ENCODE measurements around the gene RGPD3.

RGPD3 gene

DNA sequence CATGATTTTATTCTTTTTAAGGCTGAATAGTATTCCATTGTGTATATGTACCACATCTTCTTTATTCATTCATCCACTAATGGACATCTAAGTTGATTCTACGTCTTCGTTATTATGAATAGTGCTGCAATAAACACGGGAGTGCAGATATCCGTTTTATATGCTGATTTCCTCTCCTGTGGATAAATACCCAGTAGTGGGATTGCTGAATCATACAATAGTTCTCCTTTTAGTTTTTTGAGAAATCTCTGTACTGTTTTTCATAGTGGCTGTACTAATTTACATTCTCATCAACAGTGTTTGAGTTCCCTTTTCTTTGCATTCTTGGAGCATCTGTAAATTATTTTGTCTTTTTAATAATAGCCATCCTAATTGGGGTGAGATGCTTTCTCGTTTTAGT, 114.5 kb downstream of the RGPD3 start:
- TF ChIP-seq, protein P1, sequence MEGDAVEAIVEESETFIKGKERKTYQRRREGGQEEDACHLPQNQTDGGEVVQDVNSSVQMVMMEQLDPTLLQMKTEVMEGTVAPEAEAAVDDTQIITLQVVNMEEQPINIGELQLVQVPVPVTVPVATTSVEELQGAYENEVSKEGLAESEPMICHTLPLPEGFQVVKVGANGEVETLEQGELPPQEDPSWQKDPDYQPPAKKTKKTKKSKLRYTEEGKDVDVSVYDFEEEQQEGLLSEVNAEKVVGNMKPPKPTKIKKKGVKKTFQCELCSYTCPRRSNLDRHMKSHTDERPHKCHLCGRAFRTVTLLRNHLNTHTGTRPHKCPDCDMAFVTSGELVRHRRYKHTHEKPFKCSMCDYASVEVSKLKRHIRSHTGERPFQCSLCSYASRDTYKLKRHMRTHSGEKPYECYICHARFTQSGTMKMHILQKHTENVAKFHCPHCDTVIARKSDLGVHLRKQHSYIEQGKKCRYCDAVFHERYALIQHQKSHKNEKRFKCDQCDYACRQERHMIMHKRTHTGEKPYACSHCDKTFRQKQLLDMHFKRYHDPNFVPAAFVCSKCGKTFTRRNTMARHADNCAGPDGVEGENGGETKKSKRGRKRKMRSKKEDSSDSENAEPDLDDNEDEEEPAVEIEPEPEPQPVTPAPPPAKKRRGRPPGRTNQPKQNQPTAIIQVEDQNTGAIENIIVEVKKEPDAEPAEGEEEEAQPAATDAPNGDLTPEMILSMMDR (IDR thresholded peaks at IDR 0.05; ENCODE audit: borderline replicate concordance, insufficient read depth, low read depth, low read length) = no peak

GRCh38 chr2:106350980-106351379, 117.2 kb downstream of the RGPD3 start:
- TF ChIP-seq, protein P1 (IDR thresholded peaks at IDR 0.05; ENCODE audit: borderline replicate concordance, insufficient read depth, low read depth, low read length) = no peak
- H3K4me3 ChIP-seq (ENCODE audit: low read depth, low read length) = no peak overlapping the region

More for the DNA sequence above, 114.5 kb downstream of the RGPD3 start:
- H3K4me3 ChIP-seq (ENCODE audit: low read depth, low read length) = no peak overlapping the region

DNA sequence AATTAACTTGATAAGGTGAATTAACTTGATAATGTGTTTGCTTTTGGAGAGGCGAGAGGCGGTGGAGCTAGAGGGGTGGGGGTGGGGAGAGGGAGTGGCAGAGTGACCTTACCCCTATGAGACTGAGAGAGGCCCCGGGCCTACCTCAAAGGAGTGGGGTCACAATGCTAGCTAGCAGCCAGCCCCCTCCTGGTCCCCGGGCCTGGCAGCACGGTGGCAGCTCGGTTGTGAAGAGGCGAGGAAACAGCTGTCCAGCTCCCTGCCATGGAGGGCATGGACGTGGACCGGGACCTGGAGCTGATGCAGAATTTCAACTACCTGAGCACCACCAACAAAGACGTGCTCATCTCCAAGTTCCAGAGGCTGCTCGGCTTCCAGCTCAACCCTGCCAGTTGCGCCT, 123.9 kb downstream of the RGPD3 start:
- TF ChIP-seq, protein P1 (IDR thresholded peaks at IDR 0.05; ENCODE audit: borderline replicate concordance, insufficient read depth, low read depth, low read length) = no peak
- H3K4me3 ChIP-seq (ENCODE audit: low read depth, low read length) = no peak overlapping the region

- H3K4me3 ChIP-seq (ENCODE audit: low read depth, low read length) = no peak overlapping the region
- TF ChIP-seq, protein P1 (IDR thresholded peaks at IDR 0.05; ENCODE audit: borderline replicate concordance, insufficient read depth, low read depth, low read length) = no peak
Measured at GRCh38 chr2:106343274-106343673, 124.9 kb downstream of the RGPD3 start.

DNA sequence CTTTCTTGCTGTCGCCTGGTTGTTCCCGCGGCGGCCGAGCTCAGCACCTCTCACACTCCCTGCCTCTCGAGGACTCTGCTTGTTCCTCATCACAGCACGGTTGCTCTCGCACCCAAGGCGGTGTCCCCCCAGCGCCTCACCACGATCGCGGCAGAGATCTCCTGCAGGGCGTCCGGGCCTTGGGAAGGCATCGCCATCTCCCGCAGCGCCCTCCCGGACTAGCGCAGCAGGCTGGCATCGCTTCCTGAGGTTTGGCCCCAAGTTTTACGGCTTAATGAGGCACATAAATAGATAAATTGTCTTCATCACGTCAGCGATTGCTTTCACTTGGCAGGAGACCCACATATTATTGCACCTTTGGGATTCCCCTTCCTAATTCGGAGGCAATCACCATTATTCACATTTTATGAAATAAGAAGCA, 125.4 kb downstream of the RGPD3 start:
- H3K4me3 ChIP-seq (ENCODE audit: low read depth, low read length) = no peak overlapping the region
- TF ChIP-seq, protein P1 (IDR thresholded peaks at IDR 0.05; ENCODE audit: borderline replicate concordance, insufficient read depth, low read depth, low read length) = no peak

- TF ChIP-seq, protein P1 (IDR thresholded peaks at IDR 0.05; ENCODE audit: borderline replicate concordance, insufficient read depth, low read depth, low read length) = no peak
- H3K4me3 ChIP-seq (ENCODE audit: low read depth, low read length) = no peak overlapping the region
Measured at GRCh38 chr2:106341666-106342065, 126.5 kb downstream of the RGPD3 start.

Measured in GM12875 (cell line).